ENCODE results near the gene TRPV3. TPM values are rescaled to one million over a fixed set of nuclear protein-coding genes. Genes with fewer than 3 reads are reported as not detected.

Gene TRPV3
- total and polyA plus RNA-seq, 2 of the 13 experiments (the other 11 are each of a cell fraction or from before 2014, with no cell fraction given): 0.90 to 1.0 TPM

DNA sequence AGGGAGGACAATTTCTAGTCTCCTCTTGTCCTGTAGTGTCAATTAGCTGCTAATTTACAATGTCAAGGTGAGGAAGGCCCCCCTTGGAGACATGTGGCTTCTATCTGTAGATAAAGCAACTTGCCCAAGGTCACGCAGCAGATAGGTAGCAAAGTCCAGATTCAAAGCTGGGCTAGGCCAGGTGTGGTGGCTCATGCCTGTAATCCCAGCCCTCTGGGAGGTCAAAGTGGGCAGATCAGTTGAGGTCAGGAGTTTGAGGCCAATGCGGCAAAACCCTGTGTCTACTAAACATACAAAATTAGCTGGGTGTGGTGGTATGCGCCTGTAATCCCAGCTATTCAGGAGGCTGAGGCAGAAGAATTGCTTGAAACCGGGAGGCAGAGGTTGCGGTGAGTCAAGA, 11.1 kb downstream of the TRPV3 start (continued):
- TF ChIP-seq, protein P1, sequence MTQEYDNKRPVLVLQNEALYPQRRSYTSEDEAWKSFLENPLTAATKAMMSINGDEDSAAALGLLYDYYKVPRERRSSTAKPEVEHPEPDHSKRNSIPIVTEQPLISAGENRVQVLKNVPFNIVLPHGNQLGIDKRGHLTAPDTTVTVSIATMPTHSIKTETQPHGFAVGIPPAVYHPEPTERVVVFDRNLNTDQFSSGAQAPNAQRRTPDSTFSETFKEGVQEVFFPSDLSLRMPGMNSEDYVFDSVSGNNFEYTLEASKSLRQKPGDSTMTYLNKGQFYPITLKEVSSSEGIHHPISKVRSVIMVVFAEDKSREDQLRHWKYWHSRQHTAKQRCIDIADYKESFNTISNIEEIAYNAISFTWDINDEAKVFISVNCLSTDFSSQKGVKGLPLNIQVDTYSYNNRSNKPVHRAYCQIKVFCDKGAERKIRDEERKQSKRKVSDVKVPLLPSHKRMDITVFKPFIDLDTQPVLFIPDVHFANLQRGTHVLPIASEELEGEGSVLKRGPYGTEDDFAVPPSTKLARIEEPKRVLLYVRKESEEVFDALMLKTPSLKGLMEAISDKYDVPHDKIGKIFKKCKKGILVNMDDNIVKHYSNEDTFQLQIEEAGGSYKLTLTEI (CRISPR knock-in tag; conservative IDR thresholded peaks at IDR 0.05): no peak
- no peak for TF ChIP-seq NONO (IDR thresholded peaks at IDR 0.05)
- TF ChIP-seq NONO (CRISPR knock-in tag; conservative IDR thresholded peaks at IDR 0.05): no peak
- no peak for TF ChIP-seq ZNF75D (CRISPR knock-in tag; IDR thresholded peaks at IDR 0.05; ENCODE audit: borderline replicate concordance)
- no peak for TF ChIP-seq IRX3 (CRISPR knock-in tag; IDR thresholded peaks at IDR 0.05; ENCODE audit: borderline replicate concordance, low read depth)
- no peak for TF ChIP-seq REXO4 (CRISPR knock-in tag; IDR thresholded peaks at IDR 0.05; ENCODE audit: borderline replicate concordance)
- TF ChIP-seq STAT5B (CRISPR knock-in tag; IDR thresholded peaks at IDR 0.05): no peak
- TF ChIP-seq ZNF253 (CRISPR knock-in tag; IDR thresholded peaks at IDR 0.05; ENCODE audit: borderline replicate concordance): no peak
- TF ChIP-seq SYNCRIP (IDR thresholded peaks at IDR 0.05; ENCODE audit: insufficient read depth, low read depth, low read length): no peak
- TF ChIP-seq ZNF33A (CRISPR knock-in tag; IDR thresholded peaks at IDR 0.05; ENCODE audit: borderline replicate concordance): no peak
- TF ChIP-seq TBX3 (IDR thresholded peaks at IDR 0.05; ENCODE audit: borderline replicate concordance): no peak
- no peak for TF ChIP-seq ZNF782 (CRISPR knock-in tag; IDR thresholded peaks at IDR 0.05; ENCODE audit: borderline replicate concordance)
- TF ChIP-seq, protein P2, sequence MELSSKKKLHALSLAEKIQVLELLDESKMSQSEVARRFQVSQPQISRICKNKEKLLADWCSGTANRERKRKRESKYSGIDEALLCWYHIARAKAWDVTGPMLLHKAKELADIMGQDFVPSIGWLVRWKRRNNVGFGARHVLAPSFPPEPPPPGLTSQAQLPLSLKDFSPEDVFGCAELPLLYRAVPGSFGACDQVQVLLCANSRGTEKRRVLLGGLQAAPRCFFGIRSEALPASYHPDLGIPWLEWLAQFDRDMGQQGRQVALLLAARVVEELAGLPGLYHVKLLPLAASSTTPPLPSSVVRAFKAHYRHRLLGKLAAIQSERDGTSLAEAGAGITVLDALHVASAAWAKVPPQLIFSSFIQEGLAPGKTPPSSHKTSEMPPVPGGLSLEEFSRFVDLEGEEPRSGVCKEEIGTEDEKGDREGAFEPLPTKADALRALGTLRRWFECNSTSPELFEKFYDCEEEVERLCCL (CRISPR knock-in tag; IDR thresholded peaks at IDR 0.05; ENCODE audit: borderline replicate concordance): no peak
- TF ChIP-seq SRSF9 (IDR thresholded peaks at IDR 0.05; ENCODE audit: borderline replicate concordance, insufficient read depth, low read depth, low read length, poor library complexity, severe bottlenecking): no peak
- TF ChIP-seq, protein P3, sequence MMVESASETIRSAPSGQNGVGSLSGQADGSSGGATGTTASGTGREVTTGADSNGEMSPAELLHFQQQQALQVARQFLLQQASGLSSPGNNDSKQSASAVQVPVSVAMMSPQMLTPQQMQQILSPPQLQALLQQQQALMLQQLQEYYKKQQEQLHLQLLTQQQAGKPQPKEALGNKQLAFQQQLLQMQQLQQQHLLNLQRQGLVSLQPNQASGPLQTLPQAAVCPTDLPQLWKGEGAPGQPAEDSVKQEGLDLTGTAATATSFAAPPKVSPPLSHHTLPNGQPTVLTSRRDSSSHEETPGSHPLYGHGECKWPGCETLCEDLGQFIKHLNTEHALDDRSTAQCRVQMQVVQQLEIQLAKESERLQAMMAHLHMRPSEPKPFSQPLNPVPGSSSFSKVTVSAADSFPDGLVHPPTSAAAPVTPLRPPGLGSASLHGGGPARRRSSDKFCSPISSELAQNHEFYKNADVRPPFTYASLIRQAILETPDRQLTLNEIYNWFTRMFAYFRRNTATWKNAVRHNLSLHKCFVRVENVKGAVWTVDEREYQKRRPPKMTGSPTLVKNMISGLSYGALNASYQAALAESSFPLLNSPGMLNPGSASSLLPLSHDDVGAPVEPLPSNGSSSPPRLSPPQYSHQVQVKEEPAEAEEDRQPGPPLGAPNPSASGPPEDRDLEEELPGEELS (CRISPR knock-in tag; IDR thresholded peaks at IDR 0.05): peak; percentile 33; the same call in 1 of the 2 replicates
- TF ChIP-seq, protein P4, sequence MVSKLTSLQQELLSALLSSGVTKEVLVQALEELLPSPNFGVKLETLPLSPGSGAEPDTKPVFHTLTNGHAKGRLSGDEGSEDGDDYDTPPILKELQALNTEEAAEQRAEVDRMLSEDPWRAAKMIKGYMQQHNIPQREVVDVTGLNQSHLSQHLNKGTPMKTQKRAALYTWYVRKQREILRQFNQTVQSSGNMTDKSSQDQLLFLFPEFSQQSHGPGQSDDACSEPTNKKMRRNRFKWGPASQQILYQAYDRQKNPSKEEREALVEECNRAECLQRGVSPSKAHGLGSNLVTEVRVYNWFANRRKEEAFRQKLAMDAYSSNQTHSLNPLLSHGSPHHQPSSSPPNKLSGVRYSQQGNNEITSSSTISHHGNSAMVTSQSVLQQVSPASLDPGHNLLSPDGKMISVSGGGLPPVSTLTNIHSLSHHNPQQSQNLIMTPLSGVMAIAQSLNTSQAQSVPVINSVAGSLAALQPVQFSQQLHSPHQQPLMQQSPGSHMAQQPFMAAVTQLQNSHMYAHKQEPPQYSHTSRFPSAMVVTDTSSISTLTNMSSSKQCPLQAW (CRISPR knock-in tag; IDR thresholded peaks at IDR 0.05): no peak
- TF ChIP-seq ZBTB38 (CRISPR knock-in tag; IDR thresholded peaks at IDR 0.05): no peak
- peak; percentile 25 for TF ChIP-seq TEAD3 (CRISPR knock-in tag; optimal IDR thresholded peaks at IDR 0.05; ENCODE audit: borderline replicate concordance)
- TF ChIP-seq ZNF772 (CRISPR knock-in tag; IDR thresholded peaks at IDR 0.05): no peak
- no peak for TF ChIP-seq DPF2 (CRISPR knock-in tag; IDR thresholded peaks at IDR 0.05; ENCODE audit: borderline replicate concordance, low read depth)
- no peak for TF ChIP-seq CENPT (CRISPR knock-in tag; IDR thresholded peaks at IDR 0.05; ENCODE audit: low read depth)
- TF ChIP-seq ZNF468 (CRISPR knock-in tag; IDR thresholded peaks at IDR 0.05): no peak
- TF ChIP-seq RAD51 (IDR thresholded peaks at IDR 0.05; ENCODE audit: borderline replicate concordance): no peak
